Measurements from ENCODE around the gene STX10.

Gene STX10

GRCh38 chr19:13102416-13102665, 47.8 kb downstream of the STX10 start:
- peaks cover 58 to 88% (median 78%) of the 10 kb centered on the region in 10 experiments for H3K4me1 ChIP-seq
- no peak for TF ChIP-seq Cebpa-rat (IDR thresholded peaks at IDR 0.05)
- H3K27me3 ChIP-seq: peaks cover 0 to 15% (median 10%) of the 10 kb centered on the region in 11 experiments; a peak in 13 of 22 replicates
- peak overlapping the region; percentile 79 to 100 (median 98) for H3K4me2 ChIP-seq
- peak overlapping the region; percentile 69 to 87 (median 79) for H3K4me3 ChIP-seq
- H4K20me1 ChIP-seq: peaks cover 3 to 41% (median 34%) of the 10 kb centered on the region in 11 experiments; a peak in 18 of 22 replicates
- H3K9ac ChIP-seq: peak overlapping the region; percentile 84 to 98 (median 94)
- H3K9me3 ChIP-seq (replicated peaks in 1 of 11): no peaks in the 10 kb centered on the region
- peaks cover 1 to 45% (median 23%) of the 10 kb centered on the region in 11 experiments; a peak in 21 of 22 replicates for H3K36me3 ChIP-seq
- H3K27ac ChIP-seq: peak overlapping the region; percentile 78 to 99 (median 97)

- H3K27me3 ChIP-seq: peaks cover 0 to 20% (median 15%) of the 10 kb centered on the region in 11 experiments; a peak in 14 of 22 replicates
- H3K4me1 ChIP-seq: peaks cover 58 to 88% (median 75%) of the 10 kb centered on the region in 10 experiments
- H3K9me3 ChIP-seq (replicated peaks in 1 of 11): no peaks in the 10 kb centered on the region
- peak overlapping the region; percentile 79 to 100 (median 98) for H3K4me2 ChIP-seq
- peak overlapping the region; percentile 78 to 99 (median 97) for H3K27ac ChIP-seq
- H4K20me1 ChIP-seq: peaks cover 3 to 41% (median 34%) of the 10 kb centered on the region in 11 experiments; a peak in 19 of 22 replicates
- H3K4me3 ChIP-seq: peak overlapping the region; percentile 69 to 87 (median 79)
- peaks cover 0 to 39% (median 20%) of the 10 kb centered on the region in 11 experiments; a peak in 19 of 22 replicates for H3K36me3 ChIP-seq
- peak overlapping the region; percentile 84 to 98 (median 94) for H3K9ac ChIP-seq
- TF ChIP-seq Cebpa-rat (IDR thresholded peaks at IDR 0.05): no peak
Measured at GRCh38 chr19:13101590-13102415, 48.4 kb downstream of the STX10 start.

- Histone ChIP-seq H3K36me3 (peaks cover 0 to 34% (median 20%) of the 10 kb centered on the region in 11 experiments; a peak in 19 of 22 replicates), H3K9me3 (replicated peaks in 1 of 11) (no peaks in the 10 kb centered on the region), H3K9ac (peak overlapping the region; percentile 84 to 98 (median 94)), H3K4me1 (peaks cover 60 to 90% (median 77%) of the 10 kb centered on the region in 10 experiments), H3K4me2 (peak overlapping the region; percentile 79 to 100 (median 98)), H3K27me3 (peaks cover 0 to 28% (median 20%) of the 10 kb centered on the region in 11 experiments; a peak in 14 of 22 replicates), H3K4me3 (peak overlapping the region; percentile 69 to 87 (median 79)), H3K27ac (peak overlapping the region; percentile 78 to 99 (median 97); a peak in 20 of 22 replicates), H4K20me1 (peaks cover 3 to 44% (median 34%) of the 10 kb centered on the region in 11 experiments; a peak in 19 of 22 replicates)
- no peak for TF ChIP-seq Cebpa-rat (IDR thresholded peaks at IDR 0.05)
Measured at GRCh38 chr19:13100841-13101589, 49.2 kb downstream of the STX10 start.

- H3K9me3 ChIP-seq (replicated peaks in 1 of 11): no peaks in the 10 kb centered on the region
- peak overlapping the region; percentile 70 to 87 (median 81) for H3K27ac ChIP-seq
- peaks cover 3 to 48% (median 34%) of the 10 kb centered on the region in 11 experiments; a peak in 19 of 22 replicates for H4K20me1 ChIP-seq
- peaks cover 0 to 32% (median 20%) of the 10 kb centered on the region in 11 experiments; a peak in 19 of 22 replicates for H3K36me3 ChIP-seq
- H3K4me1 ChIP-seq: peaks cover 58 to 90% (median 77%) of the 10 kb centered on the region in 10 experiments
- peak overlapping the region; percentile 69 to 87 (median 79); a peak in 19 of 20 replicates for H3K4me3 ChIP-seq
- H3K27me3 ChIP-seq: peaks cover 0 to 29% (median 20%) of the 10 kb centered on the region in 11 experiments; a peak in 14 of 22 replicates
- peak overlapping the region; percentile 78 to 98 (median 85) for H3K9ac ChIP-seq
- H3K4me2 ChIP-seq: peak overlapping the region; percentile 79 to 100 (median 98)
- no peak for TF ChIP-seq Cebpa-rat (IDR thresholded peaks at IDR 0.05)
Measured at GRCh38 chr19:13100031-13100588, 50.1 kb downstream of the STX10 start.

- Histone ChIP-seq H3K4me3 (peak overlapping the region; percentile 48 to 87 (median 78)), H3K4me2 (peak overlapping the region; percentile 79 to 100 (median 98)), H3K4me1 (peaks cover 56 to 91% (median 78%) of the 10 kb centered on the region in 10 experiments)
Measured at GRCh38 chr19:13099073-13099999, 50.8 kb downstream of the STX10 start.

GRCh38 chr19:13098277-13099072, 51.7 kb downstream of the STX10 start:
- H3K36me3 ChIP-seq: peaks cover 0 to 32% (median 20%) of the 10 kb centered on the region in 11 experiments; a peak in 19 of 22 replicates
- peak overlapping the region; percentile 48 to 87 (median 78) for H3K4me3 ChIP-seq
- peaks cover 55 to 93% (median 79%) of the 10 kb centered on the region in 10 experiments for H3K4me1 ChIP-seq
- H3K9me3 ChIP-seq (replicated peaks in 1 of 11): no peaks in the 10 kb centered on the region
- peaks cover 0 to 29% (median 20%) of the 10 kb centered on the region in 11 experiments; a peak in 14 of 22 replicates for H3K27me3 ChIP-seq
- H3K9ac ChIP-seq: peak overlapping the region; percentile 70 to 98 (median 80)
- H3K4me2 ChIP-seq: peak overlapping the region; percentile 79 to 100 (median 98)
- peak overlapping the region; percentile 70 to 87 (median 81) for H3K27ac ChIP-seq
- TF ChIP-seq Cebpa-rat (IDR thresholded peaks at IDR 0.05): no peak
- H4K20me1 ChIP-seq: peaks cover 3 to 55% (median 35%) of the 10 kb centered on the region in 11 experiments; a peak in 19 of 22 replicates

More at GRCh38 chr19:13099073-13099999, 50.8 kb downstream of the STX10 start:
- peak overlapping the region; percentile 70 to 87 (median 81) for H3K27ac ChIP-seq
- H3K9me3 ChIP-seq (replicated peaks in 1 of 11): no peaks in the 10 kb centered on the region
- H4K20me1 ChIP-seq: peaks cover 3 to 50% (median 35%) of the 10 kb centered on the region in 11 experiments; a peak in 19 of 22 replicates
- peak overlapping the region; percentile 70 to 98 (median 80) for H3K9ac ChIP-seq
- H3K27me3 ChIP-seq: peaks cover 0 to 29% (median 20%) of the 10 kb centered on the region in 11 experiments; a peak in 14 of 22 replicates
- peaks cover 0 to 32% (median 20%) of the 10 kb centered on the region in 11 experiments; a peak in 19 of 22 replicates for H3K36me3 ChIP-seq
- TF ChIP-seq Cebpa-rat (IDR thresholded peaks at IDR 0.05): no peak

Measured in BLaER1 treated with 17β-estradiol and CSF1 and Interleukin-3, amounts not matched to agents 10 nM and 100 nM (cell line).